ENCODE measurements around the gene AXIN1.
A peak's percentile ranks its signal among the peaks of the same experiment; 100 is the strongest.
"Not testable (repeated sequence)": the region's sequence is repeated elsewhere in the genome, so short reads cannot be mapped to it uniquely, and the experiment has no call there.

The AXIN1 gene

DNA sequence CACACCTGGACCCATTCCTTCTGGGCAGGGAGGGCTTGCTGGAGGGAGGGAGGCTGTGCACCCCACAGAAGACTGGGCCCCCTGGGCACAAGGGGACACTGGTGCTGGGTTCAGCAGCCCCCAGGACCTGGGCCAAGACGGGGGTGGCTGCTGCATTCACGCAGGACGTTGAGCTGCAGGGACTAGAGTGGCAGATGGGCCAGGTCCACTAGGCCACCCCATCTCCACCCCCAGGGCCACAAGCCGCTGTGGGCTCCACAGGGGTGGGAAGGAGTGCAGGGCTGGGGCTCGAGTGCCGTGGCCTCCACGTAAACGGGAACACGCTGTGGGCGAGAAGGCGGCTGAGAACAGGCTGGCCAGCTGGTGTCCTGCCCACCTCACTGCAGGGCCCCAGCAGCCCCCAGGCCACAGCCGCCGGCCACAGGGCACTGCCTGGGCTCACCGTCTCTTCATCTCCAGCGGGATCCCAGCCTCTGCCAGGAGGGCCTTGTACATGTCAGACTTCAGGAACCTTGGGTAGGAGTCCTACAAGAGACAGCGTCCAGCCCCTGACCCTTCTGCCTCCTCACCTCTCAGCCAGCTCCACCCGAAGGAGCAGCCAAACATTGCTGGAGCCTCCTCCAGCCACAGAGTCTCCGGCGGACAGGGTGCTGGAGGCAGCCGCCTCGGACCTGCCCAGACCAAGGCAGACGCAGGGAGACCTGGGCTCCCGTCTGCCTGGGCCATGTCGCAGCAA lies 83.3 kb downstream of the AXIN1 start:
- no peak overlapping the region for H3K4me3 ChIP-seq (ENCODE audit: low read length)
- TF ChIP-seq, protein P1, sequence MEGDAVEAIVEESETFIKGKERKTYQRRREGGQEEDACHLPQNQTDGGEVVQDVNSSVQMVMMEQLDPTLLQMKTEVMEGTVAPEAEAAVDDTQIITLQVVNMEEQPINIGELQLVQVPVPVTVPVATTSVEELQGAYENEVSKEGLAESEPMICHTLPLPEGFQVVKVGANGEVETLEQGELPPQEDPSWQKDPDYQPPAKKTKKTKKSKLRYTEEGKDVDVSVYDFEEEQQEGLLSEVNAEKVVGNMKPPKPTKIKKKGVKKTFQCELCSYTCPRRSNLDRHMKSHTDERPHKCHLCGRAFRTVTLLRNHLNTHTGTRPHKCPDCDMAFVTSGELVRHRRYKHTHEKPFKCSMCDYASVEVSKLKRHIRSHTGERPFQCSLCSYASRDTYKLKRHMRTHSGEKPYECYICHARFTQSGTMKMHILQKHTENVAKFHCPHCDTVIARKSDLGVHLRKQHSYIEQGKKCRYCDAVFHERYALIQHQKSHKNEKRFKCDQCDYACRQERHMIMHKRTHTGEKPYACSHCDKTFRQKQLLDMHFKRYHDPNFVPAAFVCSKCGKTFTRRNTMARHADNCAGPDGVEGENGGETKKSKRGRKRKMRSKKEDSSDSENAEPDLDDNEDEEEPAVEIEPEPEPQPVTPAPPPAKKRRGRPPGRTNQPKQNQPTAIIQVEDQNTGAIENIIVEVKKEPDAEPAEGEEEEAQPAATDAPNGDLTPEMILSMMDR (IDR thresholded peaks at IDR 0.05; ENCODE audit: insufficient read depth, low read depth, low read length, missing control alignments): no peak
- no peak for DNase-seq (ENCODE audit: low read depth)

DNA sequence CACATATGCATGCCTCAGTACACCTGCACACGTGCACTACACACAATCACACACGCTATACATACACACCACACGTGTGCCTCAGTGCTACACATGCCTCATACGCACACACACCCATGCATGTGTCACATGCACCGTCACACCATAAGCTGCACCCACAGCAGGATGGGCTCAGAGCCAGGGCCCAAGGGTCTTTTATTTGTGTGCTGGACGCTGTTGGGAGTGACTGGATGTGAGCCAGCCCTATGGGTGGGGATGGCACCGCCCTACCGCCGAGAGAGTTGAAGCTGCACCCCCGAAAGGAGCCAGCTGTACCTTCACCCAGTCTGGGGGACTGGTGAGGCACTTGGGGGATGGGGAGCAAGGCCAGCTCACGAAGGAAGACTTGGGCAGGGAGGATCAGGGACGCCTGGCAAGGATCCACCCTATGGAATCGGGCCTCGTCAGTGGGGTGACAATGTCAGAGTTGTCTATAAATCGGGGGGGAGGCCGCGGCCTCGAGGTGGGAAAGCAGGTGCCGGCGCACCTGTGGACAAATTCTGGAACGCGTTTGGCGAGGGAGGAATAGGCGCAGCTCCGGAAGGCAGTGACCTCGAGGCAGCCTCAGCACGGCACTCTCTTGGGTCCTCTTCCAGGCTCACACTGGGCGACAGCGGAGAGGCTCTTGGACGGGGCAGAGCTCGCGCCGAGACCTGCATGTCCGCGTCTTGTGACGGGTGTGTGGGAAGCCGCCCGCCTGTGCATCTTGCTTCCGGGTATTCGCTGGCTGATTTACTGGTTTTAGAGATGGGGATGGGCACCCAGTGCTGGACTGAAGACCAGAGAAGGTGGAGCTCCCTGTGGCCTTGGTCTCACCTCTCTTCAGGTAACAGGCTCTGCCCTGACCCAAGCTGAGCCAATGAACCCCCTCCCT lies 84.1 kb downstream of the AXIN1 start:
- DNase-seq (ENCODE audit: low read depth): peak; percentile 35
- TF ChIP-seq, protein P1 (IDR thresholded peaks at IDR 0.05; ENCODE audit: insufficient read depth, low read depth, low read length, missing control alignments): no peak
- no peak overlapping the region for H3K4me3 ChIP-seq (ENCODE audit: low read length)

DNA sequence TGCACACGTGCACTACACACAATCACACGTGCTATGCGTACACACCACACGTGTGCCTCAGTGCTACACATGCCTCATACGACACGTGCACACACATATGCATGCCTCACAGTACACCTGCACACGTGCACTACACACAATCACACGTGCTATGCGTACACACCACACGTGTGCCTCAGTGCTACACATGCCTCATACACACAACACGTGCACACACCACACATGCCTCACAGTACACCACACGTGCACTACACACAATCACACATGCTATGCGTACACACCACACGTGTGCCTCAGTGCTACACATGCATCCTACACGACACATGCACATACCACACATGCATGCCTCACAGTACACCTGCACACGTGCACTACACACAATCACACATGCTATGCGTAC lies 85.0 kb downstream of the AXIN1 start:
- not testable (repeated sequence) for DNase-seq (ENCODE audit: low read depth); H3K4me3 ChIP-seq (ENCODE audit: low read length)

DNA sequence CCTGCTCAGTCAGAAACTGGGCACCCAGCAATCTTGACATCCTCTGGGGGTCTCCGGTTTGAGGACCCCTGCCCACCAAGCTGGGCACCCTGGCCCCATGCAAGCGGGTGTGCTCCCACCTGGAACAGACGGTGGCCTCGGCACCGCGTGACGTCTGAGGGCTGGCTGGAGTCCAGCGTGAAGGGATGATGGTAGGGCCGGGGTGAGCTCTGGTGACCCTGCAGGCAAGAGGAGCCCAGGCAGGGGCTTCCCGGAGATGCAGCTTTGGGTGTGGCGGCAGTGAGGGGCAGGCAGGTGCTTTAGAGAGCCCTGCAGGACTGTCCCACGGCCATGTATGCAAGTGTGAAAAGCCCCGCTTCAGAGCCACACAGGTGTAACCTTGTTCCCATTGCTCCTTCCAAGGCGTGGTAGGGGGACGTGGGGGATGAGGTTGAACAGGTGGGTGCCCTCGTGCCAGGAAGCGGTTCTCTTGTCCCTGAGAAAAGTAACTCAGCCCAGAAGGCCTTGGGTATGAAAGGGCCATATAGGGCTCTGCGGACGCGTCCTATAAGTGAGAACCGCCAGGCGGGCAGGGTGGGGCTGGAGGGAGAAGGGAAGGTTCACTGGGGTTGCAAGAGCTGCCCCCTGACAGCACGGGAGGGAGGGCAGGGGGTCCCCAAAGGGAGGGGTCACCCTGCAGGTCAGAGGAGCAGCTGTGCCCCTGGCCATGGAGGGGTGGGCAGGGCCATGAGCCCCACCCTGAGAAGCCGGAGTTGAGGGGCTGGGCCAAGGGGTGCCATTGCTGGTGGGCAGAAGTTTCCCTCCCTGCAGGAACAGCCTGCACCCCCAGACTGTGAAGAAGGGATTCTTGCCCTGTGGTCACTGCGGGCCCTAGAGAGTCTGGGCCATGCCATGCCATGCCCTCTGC lies 86.0 kb downstream of the AXIN1 start:
- no peak overlapping the region for H3K4me3 ChIP-seq (ENCODE audit: low read length)
- TF ChIP-seq, protein P1 (IDR thresholded peaks at IDR 0.05; ENCODE audit: insufficient read depth, low read depth, low read length, missing control alignments): no peak
- DNase-seq (ENCODE audit: low read depth): no peak

DNA sequence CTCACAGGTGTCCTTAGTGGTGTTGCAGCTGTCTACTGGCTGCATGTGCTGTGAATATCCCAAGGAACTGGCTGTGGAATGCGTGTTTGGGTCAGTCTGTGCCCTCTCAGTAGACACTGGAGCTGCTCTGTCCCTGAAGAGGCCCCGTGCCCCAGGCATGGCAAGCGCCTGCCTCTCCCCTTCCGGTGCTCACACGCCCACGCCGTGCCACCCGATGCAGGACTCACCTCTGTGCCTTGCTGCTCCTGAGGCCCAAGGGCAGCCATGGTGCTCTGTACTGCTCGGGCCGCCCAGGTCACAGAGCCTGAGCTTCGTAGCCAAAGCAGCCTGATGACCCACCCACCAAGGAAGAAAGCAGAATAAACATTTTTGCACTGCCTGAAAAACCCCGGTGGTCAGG lies 86.8 kb downstream of the AXIN1 start:
- H3K4me3 ChIP-seq (ENCODE audit: low read length): no peak overlapping the region
- TF ChIP-seq, protein P1 (IDR thresholded peaks at IDR 0.05; ENCODE audit: insufficient read depth, low read depth, low read length, missing control alignments): no peak
- DNase-seq (ENCODE audit: low read depth): peak; percentile 40

DNA sequence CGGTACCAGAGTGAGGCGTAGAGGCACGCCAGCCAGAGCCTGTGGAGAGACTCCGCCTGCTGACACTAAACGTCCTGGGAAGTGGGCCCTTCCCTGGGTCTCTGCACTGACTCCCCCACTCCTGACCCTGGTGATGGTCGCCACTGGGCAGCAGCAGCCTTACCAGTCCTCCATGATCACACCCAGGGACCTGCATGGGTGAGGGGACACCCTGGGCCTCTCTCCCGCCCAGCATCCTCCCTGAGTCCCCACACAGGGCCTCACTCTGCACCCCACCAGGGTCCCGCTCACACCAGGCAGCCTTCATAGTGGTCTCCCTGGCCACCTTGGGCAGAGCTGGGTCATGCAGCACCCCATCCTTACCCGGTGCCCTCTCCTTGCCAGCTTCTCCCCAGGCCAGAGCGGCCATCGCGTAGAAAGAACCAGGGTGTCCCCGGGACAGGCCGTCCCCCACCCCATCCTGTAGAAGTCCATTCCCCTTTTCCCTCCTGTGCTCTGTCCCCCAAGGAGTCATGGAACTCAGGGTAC lies 87.5 kb downstream of the AXIN1 start:
- no peak overlapping the region for H3K4me3 ChIP-seq (ENCODE audit: low read length)
- no peak for DNase-seq (ENCODE audit: low read depth)
- TF ChIP-seq, protein P1 (IDR thresholded peaks at IDR 0.05; ENCODE audit: insufficient read depth, low read depth, low read length, missing control alignments): no peak

Data from epithelial cell of esophagus (primary cell).